Neuronal stem cell (in vitro differentiated cells): ENCODE data around the gene ACACB.

ENCODE experiments used
- DNase-seq: peaks from one replicate; pipeline ENCODE4 v3.0.0-alpha.2; 2013; ENCODE audit warnings: low spot score
- H2AFZ ChIP-seq: one replicate; pipeline ENCODE4 v1.6.1; 2013; ENCODE audit warnings: mild to moderate bottlenecking, low read length, inconsistent platforms
- H2AK5ac ChIP-seq: 2 replicates; pipeline ENCODE4 v1.6.1; 2013; ENCODE audit warnings: low read depth, mild to moderate bottlenecking, inconsistent platforms, low read length, moderate library complexity, mixed read lengths
- H2BK120ac ChIP-seq: 2 replicates; pipeline ENCODE4 v1.6.1; 2013; ENCODE audit warnings: low read depth, mild to moderate bottlenecking, inconsistent platforms, low read length, moderate library complexity, mixed read lengths
- H2BK12ac ChIP-seq: one replicate; pipeline ENCODE4 v1.6.1; 2013; ENCODE audit warnings: low read length, inconsistent platforms
- H2BK15ac ChIP-seq: 2 replicates; pipeline ENCODE4 v1.6.1; 2013; ENCODE audit warnings: mild to moderate bottlenecking, low read length, inconsistent platforms, mixed read lengths
- H2BK5ac ChIP-seq: one replicate; pipeline ENCODE4 v1.6.1; 2013; ENCODE audit warnings: inconsistent platforms, mild to moderate bottlenecking, low read length, moderate library complexity
- H3K14ac ChIP-seq: one replicate; pipeline ENCODE4 v1.6.1; 2013; ENCODE audit warnings: low read length, inconsistent platforms
- H3K18ac ChIP-seq: 2 replicates; pipeline ENCODE4 v1.6.1; 2013; ENCODE audit warnings: low read length, inconsistent platforms
- H3K23ac ChIP-seq: 2 replicates; pipeline ENCODE4 v1.6.1; 2013; ENCODE audit warnings: low read depth, mild to moderate bottlenecking, mixed read lengths, low read length, inconsistent platforms; ENCODE audit not compliant: poor library complexity
- H3K27ac ChIP-seq: replicated peaks from 3 replicates; pipeline ENCODE4 v1.5.1; 2013; ENCODE audit warnings: low read length, inconsistent platforms
- H3K27me3 ChIP-seq, 3 experiments: 2 replicates each; pipeline ENCODE4 v1.6.1; 2013; ENCODE audit warnings: low read length in 3 of 3, mild to moderate bottlenecking in 2 of 3, inconsistent platforms in 1 of 3, low read depth in 1 of 3, mixed read lengths in 1 of 3, moderate library complexity in 1 of 3; ENCODE audit not compliant: control insufficient read depth in 3 of 3, insufficient read depth in 3 of 3
- H3K36me3 ChIP-seq, 2 donors: replicated peaks in 1 of 2; 2 replicates each; pipeline ENCODE4 v1.6.1; 2013; ENCODE audit warnings: low read length in 2 of 2; ENCODE audit not compliant: control insufficient read depth in 2 of 2, insufficient read depth in 2 of 2
- H3K4ac ChIP-seq: 2 replicates; pipeline ENCODE4 v1.6.1; 2013; ENCODE audit warnings: inconsistent platforms, mild to moderate bottlenecking, low read length, moderate library complexity
- H3K4me1 ChIP-seq, 2 donors: 1 replicate in 1 of 2; 2 replicates in 1 of 2; pipeline ENCODE4 v1.6.1; 2013; ENCODE audit warnings: low read length in 2 of 2, low read depth in 1 of 2; ENCODE audit not compliant: control insufficient read depth in 2 of 2, insufficient read depth in 1 of 2
- H3K4me2 ChIP-seq: one replicate; pipeline ENCODE4 v1.6.1; 2013; ENCODE audit warnings: mild to moderate bottlenecking, low read length, inconsistent platforms; ENCODE audit not compliant: insufficient read depth, poor library complexity, severe bottlenecking
- H3K4me3 ChIP-seq, 2 donors: 2 replicates each; pipeline ENCODE4 v1.5.1; 2013; ENCODE audit warnings: low read length in 2 of 2, mild to moderate bottlenecking in 2 of 2, inconsistent platforms in 1 of 2, moderate library complexity in 1 of 2
- H3K79me1 ChIP-seq: one replicate; pipeline ENCODE4 v1.6.1; 2013; ENCODE audit warnings: low read depth, mild to moderate bottlenecking, inconsistent platforms, low read length, moderate library complexity
- H3K9ac ChIP-seq: one replicate; pipeline ENCODE4 v1.6.1; 2013; ENCODE audit warnings: mild to moderate bottlenecking, low read depth, low read length, inconsistent platforms; ENCODE audit not compliant: poor library complexity
- H3K9me3 ChIP-seq, 2 donors: replicated peaks in 1 of 2; 2 replicates each; pipeline versions ENCODE3 to v1.6.1; 2013; ENCODE audit warnings: low read length in 2 of 2, mild to moderate bottlenecking in 2 of 2, inconsistent platforms in 1 of 2, low read depth in 1 of 2, mixed read lengths in 1 of 2, moderate library complexity in 1 of 2; ENCODE audit not compliant: control insufficient read depth in 2 of 2, insufficient read depth in 1 of 2
- H4K8ac ChIP-seq: one replicate; pipeline ENCODE4 v1.6.1; 2013; ENCODE audit warnings: low read depth, mild to moderate bottlenecking, inconsistent platforms, low read length, moderate library complexity
- H4K91ac ChIP-seq: one replicate; pipeline ENCODE4 v1.6.1; 2013; ENCODE audit warnings: low read length, low read depth, mild to moderate bottlenecking, inconsistent platforms; ENCODE audit not compliant: poor library complexity
- WGBS, 2 donors: extraction: QIAGEN DNeasy Blood & Tissue Kit; methylation state at CpG; one replicate each; pipeline ENCODE4 v1.1.7; 2013; ENCODE audit warnings: missing lambda C conversion rate in 2 of 2, mixed read lengths in 1 of 2; ENCODE audit not compliant: insufficient read length in 2 of 2, insufficient replicate concordance in 1 of 2; ENCODE audit errors: extremely low coverage in 2 of 2; 5-methylcytosine and 5-hydroxymethylcytosine counted together

Gene ACACB

GRCh38 chr12:109097435-109098182 is 18.8 kb upstream of the ACACB start, which contains the start of gene UNG:
TSS of gene UNG (plus strand) at chr12:109097597. CDS start at chr12:109097680, 83 bp downstream.
- H3K14ac ChIP-seq = no peak within 1 kb of the TSS
- H3K9me3 ChIP-seq = no peaks in the 10 kb centered on the region
- no peak within 1 kb of the TSS for H2BK120ac ChIP-seq
- peaks cover 4% of the 10 kb centered on the region for H3K79me1 ChIP-seq
- no peak within 1 kb of the TSS for H2BK12ac ChIP-seq
- WGBS, 2 donors = no CpG with 5 or more reads among the region's 71 CpGs
- H3K9ac ChIP-seq = peak within 1 kb of the TSS; percentile 87
- no peak within 1 kb of the TSS for H4K8ac ChIP-seq
- H3K4me3 ChIP-seq = peak within 1 kb of the TSS; percentile 78 to 87
- peak within 1 kb of the TSS; percentile 85 for H3K27ac ChIP-seq
- no peak within 1 kb of the TSS for H2AK5ac ChIP-seq
- H2AFZ ChIP-seq = peak within 1 kb of the TSS; percentile 99
- H2BK5ac ChIP-seq = no peak within 1 kb of the TSS
- no peak within 1 kb of the TSS for H4K91ac ChIP-seq
- H3K36me3 ChIP-seq = peaks cover 23 to 42% of the 10 kb centered on the region in 2 donors
- H3K4ac ChIP-seq = no peak within 1 kb of the TSS
- H3K23ac ChIP-seq = peak within 1 kb of the TSS; percentile 58
- DNase-seq = peak; percentile 95
- H3K27me3 ChIP-seq = no peaks in the 10 kb centered on the region
- H2BK15ac ChIP-seq = no peak within 1 kb of the TSS
- H3K18ac ChIP-seq = peak within 1 kb of the TSS; percentile 84
- peak within 1 kb of the TSS; percentile 100 for H3K4me2 ChIP-seq
- peaks cover 7 to 12% of the 10 kb centered on the region in 2 donors for H3K4me1 ChIP-seq

GRCh38 chr12:109098183-109098604 is 18.2 kb upstream of the ACACB start:
- Histone ChIP-seq H3K4me1 (peaks cover 4 to 8% of the 10 kb centered on the region in 2 donors), H3K4me2 (peak overlapping the region; percentile 82), H3K36me3 (peaks cover 26 to 48% of the 10 kb centered on the region in 2 donors), H3K9me3 (no peaks in the 10 kb centered on the region), H2BK120ac (no peak overlapping the region), H2AFZ (peak overlapping the region; percentile 99), H3K18ac (peak overlapping the region; percentile 84), H2BK5ac (no peak overlapping the region), H4K8ac (no peak overlapping the region), H2AK5ac (no peak overlapping the region), H3K14ac (no peak overlapping the region), H3K79me1 (peaks cover 4% of the 10 kb centered on the region), H3K27me3 (no peaks in the 10 kb centered on the region), H3K4ac (no peak overlapping the region), H3K9ac (peak overlapping the region; percentile 72), H4K91ac (no peak overlapping the region), H3K23ac (peak overlapping the region; percentile 58), H3K4me3 (peak overlapping the region; percentile 78 to 84), H2BK12ac (no peak overlapping the region), H3K27ac (no peak overlapping the region), H2BK15ac (no peak overlapping the region)
- DNase-seq = no peak
- WGBS, 2 donors = no CpG with 5 or more reads among the region's 32 CpGs

- Histone ChIP-seq H3K9ac (peak overlapping the region; percentile 72), H3K79me1 (peaks cover 4% of the 10 kb centered on the region), H2AK5ac (no peak overlapping the region), H3K4me3 (peak overlapping the region; percentile 78 to 84), H3K18ac (no peak overlapping the region), H2BK120ac (no peak overlapping the region), H3K14ac (no peak overlapping the region), H3K9me3 (no peaks in the 10 kb centered on the region), H3K4me2 (peak overlapping the region; percentile 82), H2BK12ac (no peak overlapping the region), H3K4me1 (peaks cover 4 to 6% of the 10 kb centered on the region in 2 donors), H2BK5ac (no peak overlapping the region), H3K27me3 (no peaks in the 10 kb centered on the region), H2AFZ (peak overlapping the region; percentile 99), H3K4ac (no peak overlapping the region), H4K91ac (no peak overlapping the region), H3K23ac (no peak overlapping the region), H4K8ac (no peak overlapping the region), H3K27ac (no peak overlapping the region), H3K36me3 (peaks cover 28 to 52% of the 10 kb centered on the region in 2 donors), H2BK15ac (no peak overlapping the region)
- WGBS, 2 donors = no CpG with 5 or more reads among the region's 8 CpGs
- DNase-seq = no peak
These were observed 17.7 kb upstream of the ACACB start for GRCh38 chr12:109098651-109099050.

GRCh38 chr12:109099431-109100020 is 16.9 kb upstream of the ACACB start:
- no peak overlapping the region for H2BK12ac ChIP-seq
- no peak overlapping the region for H2BK120ac ChIP-seq
- H3K23ac ChIP-seq = no peak overlapping the region
- no peak overlapping the region for H2AFZ ChIP-seq
- H3K9ac ChIP-seq = no peak overlapping the region
- H2BK5ac ChIP-seq = no peak overlapping the region
- no peak overlapping the region for H2BK15ac ChIP-seq
- H3K27ac ChIP-seq = no peak overlapping the region
- no peak overlapping the region for H3K4me2 ChIP-seq
- H3K9me3 ChIP-seq = no peaks in the 10 kb centered on the region
- no CpG with 5 or more reads among the region's 12 CpGs for WGBS, 2 donors
- H3K79me1 ChIP-seq = peaks cover 4% of the 10 kb centered on the region
- peak overlapping the region in 1 of 2 donors; percentile 78 for H3K4me3 ChIP-seq
- H3K14ac ChIP-seq = no peak overlapping the region
- no peak overlapping the region for H2AK5ac ChIP-seq
- H3K18ac ChIP-seq = no peak overlapping the region
- no peaks in the 10 kb centered on the region for H3K27me3 ChIP-seq
- H3K4me1 ChIP-seq = peaks cover 4 to 6% of the 10 kb centered on the region in 2 donors
- no peak overlapping the region for H4K8ac ChIP-seq
- peaks cover 32 to 61% of the 10 kb centered on the region in 2 donors for H3K36me3 ChIP-seq
- no peak for DNase-seq
- H4K91ac ChIP-seq = no peak overlapping the region
- H3K4ac ChIP-seq = no peak overlapping the region
